NT2/D1 (cell line): ENCODE data around the gene CLEC1B.
"Not testable (repeated sequence)": the region's sequence is repeated elsewhere in the genome, so short reads cannot be mapped to it uniquely, and the experiment has no call there.

Experiments
- DNase-seq: peaks from one replicate; pipeline ENCODE4 v3.0.0-alpha.2; 2011; ENCODE audit warnings: low read depth, low spot score
- H3K27me3 ChIP-seq: 2 replicates; pipeline ENCODE4 v1.6.0; 2011; ENCODE audit warnings: mild to moderate bottlenecking; ENCODE audit not compliant: insufficient read length, insufficient read depth
- H3K36me3 ChIP-seq: 2 replicates; pipeline ENCODE4 v1.6.1; 2011; ENCODE audit warnings: mild to moderate bottlenecking, low read length, mixed read lengths; ENCODE audit not compliant: insufficient read depth, insufficient read length
- H3K4me1 ChIP-seq: 2 replicates; pipeline ENCODE4 v1.5.1; 2011; ENCODE audit not compliant: insufficient read depth, insufficient read length
- H3K4me3 ChIP-seq: 2 replicates; pipeline ENCODE4 v1.5.1; 2011; ENCODE audit warnings: low read depth; ENCODE audit not compliant: insufficient read length
- H3K9ac ChIP-seq: 2 replicates; pipeline ENCODE4 v1.6.0; 2011; ENCODE audit warnings: low read depth; ENCODE audit not compliant: insufficient read length
- H3K9me3 ChIP-seq: 2 replicates; pipeline ENCODE4 v1.5.1; 2011; ENCODE audit warnings: mild to moderate bottlenecking, low read length; ENCODE audit not compliant: insufficient read depth
- SUZ12 ChIP-seq: IDR thresholded peaks from 2 replicates; pipeline ENCODE4 v1.6.1; 2011; ENCODE audit not compliant: insufficient read length, insufficient read depth; ENCODE audit errors: extremely low read depth
- YY1 ChIP-seq: IDR thresholded peaks from 2 replicates; pipeline ENCODE4 v1.6.1; 2011; ENCODE audit not compliant: insufficient read length, insufficient read depth
- ZNF274 ChIP-seq: IDR thresholded peaks from 2 replicates; pipeline ENCODE4 v1.6.1; 2011; ENCODE audit warnings: mild to moderate bottlenecking, low read depth, low read length

The CLEC1B gene

GRCh38 chr12:10001171-10001776 is 2.4 kb upstream of the CLEC1B start:
- Histone ChIP-seq H3K9me3 (no peaks in the 10 kb centered on the region), H3K4me3 (no peak overlapping the region), H3K4me1 (no peaks in the 10 kb centered on the region), H3K27me3 (no peaks in the 10 kb centered on the region), H3K9ac (no peak overlapping the region), H3K36me3 (no peaks in the 10 kb centered on the region)
- no peak for TF ChIP-seq SUZ12
- TF ChIP-seq YY1, result no peak
- no peak for TF ChIP-seq ZNF274
- DNase-seq, result no peak

GRCh38 chr12:9992296-9992695 is 6.6 kb downstream of the CLEC1B start:
- DNase-seq, result no peak
- no peak for TF ChIP-seq SUZ12
- TF ChIP-seq YY1, result no peak
- no peak for TF ChIP-seq ZNF274

DNA sequence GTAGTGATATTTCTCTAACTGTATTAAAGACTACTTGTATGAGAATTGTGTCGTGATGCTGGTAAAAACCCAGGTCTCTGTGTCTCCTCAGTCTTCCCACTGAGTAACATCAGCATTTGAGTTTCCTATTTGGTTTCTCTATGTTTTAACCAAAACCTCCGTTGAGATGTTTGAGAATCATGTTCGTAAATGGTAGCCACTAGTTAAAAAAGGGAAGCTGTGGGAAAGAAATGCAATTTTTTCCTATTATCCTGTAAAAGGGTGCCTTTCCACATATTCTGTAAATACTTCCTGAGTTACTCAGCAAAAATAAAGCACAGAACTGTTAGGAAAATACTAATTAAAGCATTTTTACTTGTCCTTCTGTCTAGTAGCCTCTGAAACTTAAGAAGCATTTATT is 7.0 kb downstream of the CLEC1B start:
- H3K36me3 ChIP-seq, result no peaks in the 10 kb centered on the region
- H3K4me1 ChIP-seq, result no peaks in the 10 kb centered on the region
- no peak overlapping the region for H3K9ac ChIP-seq
- no peak for DNase-seq
- H3K4me3 ChIP-seq, result no peak overlapping the region
- no peaks in the 10 kb centered on the region for H3K27me3 ChIP-seq
- no peak for TF ChIP-seq SUZ12
- TF ChIP-seq YY1, result no peak
- no peaks in the 10 kb centered on the region for H3K9me3 ChIP-seq

More at GRCh38 chr12:9992296-9992695, 6.6 kb downstream of the CLEC1B start:
- H3K36me3 ChIP-seq, result no peaks in the 10 kb centered on the region
- H3K9me3 ChIP-seq, result no peaks in the 10 kb centered on the region
- H3K4me1 ChIP-seq, result no peaks in the 10 kb centered on the region
- H3K9ac ChIP-seq, result no peak overlapping the region
- no peaks in the 10 kb centered on the region for H3K27me3 ChIP-seq
- H3K4me3 ChIP-seq, result no peak overlapping the region

DNA sequence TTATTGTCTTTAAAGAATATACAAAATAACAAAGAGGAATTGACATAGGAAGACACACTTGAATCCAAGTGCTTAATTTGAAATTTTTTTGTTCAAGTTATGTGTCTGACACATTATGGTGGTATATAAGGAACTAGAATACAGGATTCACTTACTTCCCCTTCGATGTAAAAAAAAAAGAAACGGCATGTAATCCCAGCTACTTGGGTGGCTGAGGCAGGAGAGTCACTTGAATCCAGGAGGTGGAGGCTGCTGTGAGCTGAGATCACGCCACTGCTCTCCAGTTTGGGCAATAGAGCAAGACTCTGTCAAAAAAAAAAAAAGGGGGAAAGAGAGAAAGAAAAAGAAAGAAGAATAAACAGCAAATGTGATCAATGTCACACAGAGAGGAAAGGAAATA is 18.8 kb downstream of the CLEC1B start:
- TF ChIP-seq ZNF274 (no peak), YY1 (no peak), SUZ12 (no peak)
- H3K4me1 ChIP-seq, result no peaks in the 10 kb centered on the region
- no peak overlapping the region for H3K4me3 ChIP-seq
- peaks cover 21% of the 10 kb centered on the region for H3K9me3 ChIP-seq
- no peak for DNase-seq
- H3K36me3 ChIP-seq, result no peaks in the 10 kb centered on the region
- H3K9ac ChIP-seq, result no peak overlapping the region
- H3K27me3 ChIP-seq, result no peaks in the 10 kb centered on the region

- H3K4me1 ChIP-seq, result no peaks in the 10 kb centered on the region
- no peaks in the 10 kb centered on the region for H3K36me3 ChIP-seq
- no peak overlapping the region for H3K4me3 ChIP-seq
- H3K27me3 ChIP-seq, result no peaks in the 10 kb centered on the region
- peaks cover 33% of the 10 kb centered on the region for H3K9me3 ChIP-seq
- DNase-seq, result no peak
- TF ChIP-seq SUZ12 (no peak), ZNF274 (no peak), YY1 (no peak)
- no peak overlapping the region for H3K9ac ChIP-seq
Observed at GRCh38 chr12:9977916-9978315, 21.0 kb downstream of the CLEC1B start.

DNA sequence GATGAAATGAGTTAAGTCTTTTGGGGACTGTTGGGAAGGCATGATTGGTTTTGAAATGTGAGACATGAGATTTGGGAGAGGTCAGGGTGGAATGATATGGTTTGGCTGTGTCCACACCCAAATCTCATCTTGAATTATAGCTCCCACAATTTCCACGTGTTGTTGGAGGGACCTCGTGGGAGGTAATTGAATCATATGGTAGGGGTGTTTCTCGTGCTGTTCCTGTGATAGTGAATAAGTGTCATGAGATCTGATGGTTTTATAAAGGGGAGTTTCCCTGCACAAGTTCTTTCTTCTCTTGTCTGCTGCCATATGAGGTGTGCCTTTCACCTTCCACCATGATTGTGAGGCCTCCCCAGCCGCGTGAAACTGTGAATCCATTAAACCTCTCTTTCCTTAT is 22.3 kb downstream of the CLEC1B start:
- not testable (repeated sequence) for H3K36me3 ChIP-seq, DNase-seq, H3K9ac ChIP-seq

DNA sequence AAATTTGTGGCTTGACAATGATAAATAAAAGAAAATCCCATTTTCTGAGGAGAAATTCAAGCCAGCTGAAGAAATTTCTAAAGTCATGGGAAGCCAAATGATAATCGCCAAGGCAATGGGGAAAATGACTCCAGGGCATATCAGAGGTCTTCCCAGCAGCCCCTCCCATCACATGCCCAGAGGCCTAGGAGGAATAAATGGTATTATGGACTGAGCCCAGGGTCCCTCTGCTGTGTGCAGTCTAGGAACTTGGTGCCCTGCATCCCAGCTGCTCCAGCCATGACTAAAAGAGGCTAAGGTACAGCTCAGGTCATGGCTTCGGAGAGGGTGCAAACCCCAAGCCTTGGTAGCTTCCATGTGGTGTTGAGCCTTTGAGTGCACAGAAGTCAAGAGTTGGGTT is 23.3 kb downstream of the CLEC1B start:
- TF ChIP-seq SUZ12, result no peak
- TF ChIP-seq ZNF274, result no peak
- no peak for TF ChIP-seq YY1
- Histone ChIP-seq H3K27me3 (no peaks in the 10 kb centered on the region), H3K4me3 (no peak overlapping the region), H3K9me3 (peaks cover 33% of the 10 kb centered on the region), H3K9ac (no peak overlapping the region), H3K4me1 (no peaks in the 10 kb centered on the region), H3K36me3 (no peaks in the 10 kb centered on the region)
- DNase-seq, result no peak

More for the DNA sequence above, 22.3 kb downstream of the CLEC1B start:
- not testable (repeated sequence) for H3K27me3 ChIP-seq, H3K4me1 ChIP-seq, H3K4me3 ChIP-seq
- H3K9me3 ChIP-seq, result peaks cover 33% of the 10 kb centered on the region

DNA sequence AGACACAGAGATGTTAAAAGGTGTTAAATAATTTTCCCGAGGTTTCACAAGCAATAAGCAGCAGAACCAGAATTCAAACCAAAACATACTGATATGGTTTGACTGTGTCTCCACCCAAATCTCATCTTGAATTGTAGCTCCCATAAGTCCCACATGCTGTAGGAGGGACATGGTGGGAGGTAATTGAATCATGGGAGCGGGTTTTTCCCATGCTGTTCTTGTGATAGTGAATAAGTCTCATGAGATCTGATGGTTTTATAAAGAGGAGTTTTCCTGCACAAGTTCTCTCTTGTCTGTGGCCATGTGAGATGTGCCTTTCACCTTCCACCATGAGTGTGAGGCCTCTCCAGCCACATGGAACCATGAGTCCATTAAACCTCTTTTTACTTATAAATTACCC is 24.2 kb downstream of the CLEC1B start:
- not testable (repeated sequence) for H3K9ac ChIP-seq, H3K27me3 ChIP-seq, H3K36me3 ChIP-seq, DNase-seq, H3K4me1 ChIP-seq, H3K4me3 ChIP-seq
- peaks cover 33% of the 10 kb centered on the region for H3K9me3 ChIP-seq
